Liver (tissue), 3 donors: Measurements from ENCODE around the gene RCAN3.

ENCODE experiments used
- EGR1 ChIP-seq, 2 donors: IDR thresholded peaks; 2 replicates each; pipeline ENCODE4 v1.6.1; 2016 to 2018; ENCODE audit warnings: antibody characterized with exemption in 2 of 2, low read depth in 2 of 2
- FOXA1 ChIP-seq: IDR thresholded peaks from 2 replicates; pipeline ENCODE4 v1.6.1; 2016; ENCODE audit warnings: antibody characterized with exemption
- GABPA ChIP-seq, 2 donors: IDR thresholded peaks in 1 of 2; conservative IDR thresholded peaks in 1 of 2; 2 replicates each; pipeline ENCODE4 v1.6.1; 2016; ENCODE audit warnings: antibody characterized with exemption in 2 of 2, mild to moderate bottlenecking in 1 of 2, moderate library complexity in 1 of 2
- JUND ChIP-seq, 2 donors: IDR thresholded peaks; 2 replicates each; pipeline ENCODE4 v1.6.1; 2016; ENCODE audit warnings: antibody characterized with exemption in 2 of 2
- RAD21 ChIP-seq, 2 donors: IDR thresholded peaks; 2 replicates each; pipeline ENCODE4 v1.6.1; 2016; ENCODE audit warnings: antibody characterized with exemption in 2 of 2, mild to moderate bottlenecking in 2 of 2
- SP1 ChIP-seq: IDR thresholded peaks from 2 replicates; pipeline ENCODE4 v1.6.1; 2018; ENCODE audit warnings: antibody characterized with exemption, mild to moderate bottlenecking
- TAF1 ChIP-seq: conservative IDR thresholded peaks from 2 replicates; pipeline ENCODE4 v1.6.1; 2016; ENCODE audit warnings: antibody characterized with exemption, mild to moderate bottlenecking
- TF ChIP-seq, protein P1 (sequence below): fragments of 150-350 bp; IDR thresholded peaks from 2 replicates; pipeline ENCODE4 v1.5.1; 2017; ENCODE audit warnings: improper control_type of control experiment, low read depth, low read length; ENCODE audit not compliant: missing input control
- TF ChIP-seq, protein P2 (sequence below): IDR thresholded peaks from 2 replicates; pipeline ENCODE4 v1.6.1; 2016; ENCODE audit warnings: antibody characterized with exemption
- TF ChIP-seq, protein P3 (sequence below): IDR thresholded peaks from 2 replicates; pipeline ENCODE4 v1.6.1; 2016; ENCODE audit warnings: antibody characterized with exemption
- TF ChIP-seq, protein P4 (sequence below): IDR thresholded peaks from 2 replicates; pipeline ENCODE4 v1.6.1; 2016; ENCODE audit warnings: antibody characterized with exemption
- donor health status: healthy.
- donor health status: healthy.

DNA sequence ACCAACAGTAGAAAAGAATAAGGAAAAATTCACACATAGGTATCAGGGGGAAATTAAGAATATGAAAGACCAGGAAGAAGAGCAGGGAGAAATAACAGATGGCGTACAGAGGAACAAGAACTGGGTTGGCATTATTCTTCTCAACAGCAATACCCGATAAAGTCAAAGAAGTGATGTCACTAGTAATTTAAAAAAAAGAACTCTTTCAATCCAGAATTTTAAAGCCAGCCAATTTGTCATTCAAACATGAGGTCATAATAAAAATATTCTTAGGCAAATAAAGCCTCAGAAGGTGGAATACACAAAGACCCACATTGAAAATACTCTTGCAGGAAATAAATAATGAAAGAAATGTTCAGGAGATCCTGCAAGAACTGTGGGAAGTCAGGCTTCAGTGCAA is 62.1 kb downstream of the RCAN3 start:
- TF ChIP-seq, protein P1, sequence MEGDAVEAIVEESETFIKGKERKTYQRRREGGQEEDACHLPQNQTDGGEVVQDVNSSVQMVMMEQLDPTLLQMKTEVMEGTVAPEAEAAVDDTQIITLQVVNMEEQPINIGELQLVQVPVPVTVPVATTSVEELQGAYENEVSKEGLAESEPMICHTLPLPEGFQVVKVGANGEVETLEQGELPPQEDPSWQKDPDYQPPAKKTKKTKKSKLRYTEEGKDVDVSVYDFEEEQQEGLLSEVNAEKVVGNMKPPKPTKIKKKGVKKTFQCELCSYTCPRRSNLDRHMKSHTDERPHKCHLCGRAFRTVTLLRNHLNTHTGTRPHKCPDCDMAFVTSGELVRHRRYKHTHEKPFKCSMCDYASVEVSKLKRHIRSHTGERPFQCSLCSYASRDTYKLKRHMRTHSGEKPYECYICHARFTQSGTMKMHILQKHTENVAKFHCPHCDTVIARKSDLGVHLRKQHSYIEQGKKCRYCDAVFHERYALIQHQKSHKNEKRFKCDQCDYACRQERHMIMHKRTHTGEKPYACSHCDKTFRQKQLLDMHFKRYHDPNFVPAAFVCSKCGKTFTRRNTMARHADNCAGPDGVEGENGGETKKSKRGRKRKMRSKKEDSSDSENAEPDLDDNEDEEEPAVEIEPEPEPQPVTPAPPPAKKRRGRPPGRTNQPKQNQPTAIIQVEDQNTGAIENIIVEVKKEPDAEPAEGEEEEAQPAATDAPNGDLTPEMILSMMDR = no peak
- no peak for TF ChIP-seq TAF1
- TF ChIP-seq FOXA1 = no peak
- TF ChIP-seq, protein P2, sequence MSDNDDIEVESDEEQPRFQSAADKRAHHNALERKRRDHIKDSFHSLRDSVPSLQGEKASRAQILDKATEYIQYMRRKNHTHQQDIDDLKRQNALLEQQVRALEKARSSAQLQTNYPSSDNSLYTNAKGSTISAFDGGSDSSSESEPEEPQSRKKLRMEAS = no peak
- TF ChIP-seq GABPA (IDR thresholded peaks at IDR 0.05 in 1 of 2, conservative IDR thresholded peaks at IDR 0.05 in 1 of 2) = no peak
- no peak for TF ChIP-seq SP1
- TF ChIP-seq, protein P3, sequence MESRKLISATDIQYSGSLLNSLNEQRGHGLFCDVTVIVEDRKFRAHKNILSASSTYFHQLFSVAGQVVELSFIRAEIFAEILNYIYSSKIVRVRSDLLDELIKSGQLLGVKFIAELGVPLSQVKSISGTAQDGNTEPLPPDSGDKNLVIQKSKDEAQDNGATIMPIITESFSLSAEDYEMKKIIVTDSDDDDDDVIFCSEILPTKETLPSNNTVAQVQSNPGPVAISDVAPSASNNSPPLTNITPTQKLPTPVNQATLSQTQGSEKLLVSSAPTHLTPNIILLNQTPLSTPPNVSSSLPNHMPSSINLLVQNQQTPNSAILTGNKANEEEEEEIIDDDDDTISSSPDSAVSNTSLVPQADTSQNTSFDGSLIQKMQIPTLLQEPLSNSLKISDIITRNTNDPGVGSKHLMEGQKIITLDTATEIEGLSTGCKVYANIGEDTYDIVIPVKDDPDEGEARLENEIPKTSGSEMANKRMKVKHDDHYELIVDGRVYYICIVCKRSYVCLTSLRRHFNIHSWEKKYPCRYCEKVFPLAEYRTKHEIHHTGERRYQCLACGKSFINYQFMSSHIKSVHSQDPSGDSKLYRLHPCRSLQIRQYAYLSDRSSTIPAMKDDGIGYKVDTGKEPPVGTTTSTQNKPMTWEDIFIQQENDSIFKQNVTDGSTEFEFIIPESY = no peak
- no peak for TF ChIP-seq EGR1 (IDR thresholded peaks at IDR 0.05; ENCODE audit: low read depth in 2 of 2)
- TF ChIP-seq, protein P4, sequence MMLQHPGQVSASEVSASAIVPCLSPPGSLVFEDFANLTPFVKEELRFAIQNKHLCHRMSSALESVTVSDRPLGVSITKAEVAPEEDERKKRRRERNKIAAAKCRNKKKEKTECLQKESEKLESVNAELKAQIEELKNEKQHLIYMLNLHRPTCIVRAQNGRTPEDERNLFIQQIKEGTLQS = no peak
- TF ChIP-seq JUND (IDR thresholded peaks at IDR 0.05) = no peak
- TF ChIP-seq RAD21 (IDR thresholded peaks at IDR 0.05) = no peak
